IMR-90 (cell line): ENCODE results near the gene OR5A2. TPM values are rescaled to one million over a fixed set of nuclear protein-coding genes. Genes with fewer than 3 reads are reported as not detected.

Experiments used
- ATAC-seq: fragments of 200-7000 bp; cut with Tn5 transposase; 2 replicates; pipeline ENCODE4 v1.9.1; 2020; ENCODE audit warnings: low read depth, mild to moderate bottlenecking, moderate library complexity
- BruUV-seq: library from RNA; stranded (reverse); fragments of 400-500 nt; replicated peaks from 2 replicates; lab custom pipeline; 2021; lab: Mats Ljungman, UMichigan
- CTCF ChIA-PET: fragments of 300-600 bp; formaldehyde crosslinking; extraction: SDS; loops from one replicate; lab custom pipeline; 2021; ENCODE audit warnings: antibody characterized with exemption; lab: Yijun Ruan, JAX
- POLR2A ChIA-PET: fragments of 300-600 bp; sonication (Branson Sonifier 250); formaldehyde crosslinking; loops from one replicate; lab custom pipeline; 2022; ENCODE audit warnings: antibody characterized with exemption; ENCODE audit not compliant: unreplicated experiment; lab: Charles Lee
- DNase-seq: peaks from one replicate; pipeline ENCODE4 v3.0.0; 2013
- H2AFZ ChIP-seq: replicated peaks from 2 replicates; pipeline ENCODE3; 2013; ENCODE audit warnings: low read length, mild to moderate bottlenecking; ENCODE audit not compliant: poor library complexity
- H2AK5ac ChIP-seq: 2 replicates; pipeline ENCODE4 v1.6.1; 2013; ENCODE audit warnings: low read depth, low read length, inconsistent platforms
- H2AK9ac ChIP-seq: replicated peaks from 2 replicates; pipeline ENCODE3; 2013; ENCODE audit warnings: mild to moderate bottlenecking, low read depth, low read length, moderate library complexity; ENCODE audit not compliant: poor library complexity
- H2BK120ac ChIP-seq: 2 replicates; pipeline ENCODE4 v1.6.1; 2013; ENCODE audit warnings: low read depth, low read length, inconsistent platforms
- H2BK15ac ChIP-seq: 3 replicates; pipeline ENCODE4 v1.6.1; 2013; ENCODE audit warnings: low read depth, low read length, inconsistent platforms
- H2BK20ac ChIP-seq: 2 replicates; pipeline ENCODE4 v1.6.1; 2013; ENCODE audit warnings: low read depth, mild to moderate bottlenecking, inconsistent platforms, low read length, moderate library complexity
- H2BK5ac ChIP-seq: 2 replicates; pipeline ENCODE4 v1.6.1; 2013; ENCODE audit warnings: mild to moderate bottlenecking, low read depth, low read length, inconsistent platforms; ENCODE audit not compliant: poor library complexity, severe bottlenecking
- H3K14ac ChIP-seq: replicated peaks from 2 replicates; pipeline ENCODE4 v1.6.1; 2013; ENCODE audit warnings: low read depth, low read length, inconsistent platforms
- H3K18ac ChIP-seq: 2 replicates; pipeline ENCODE4 v1.6.1; 2013; ENCODE audit warnings: low read depth, low read length, control low read depth
- H3K23ac ChIP-seq: 2 replicates; pipeline ENCODE4 v1.6.1; 2013; ENCODE audit warnings: low read depth, low read length, inconsistent platforms
- H3K27ac ChIP-seq: 2 replicates; pipeline ENCODE4 v1.5.1; 2013; ENCODE audit warnings: mild to moderate bottlenecking, control low read depth, low read length; ENCODE audit not compliant: insufficient read depth
- H3K27me3 ChIP-seq: 2 replicates; pipeline ENCODE4 v1.6.1; 2013; ENCODE audit warnings: low read length; ENCODE audit not compliant: control insufficient read depth, insufficient read depth
- H3K36me3 ChIP-seq: 2 replicates; pipeline ENCODE4 v1.6.1; 2013; ENCODE audit warnings: low read length, mixed read lengths; ENCODE audit not compliant: control insufficient read depth, insufficient read depth
- H3K4ac ChIP-seq: 2 replicates; pipeline ENCODE4 v1.6.1; 2013; ENCODE audit warnings: low read depth, low read length, inconsistent platforms
- H3K4me1 ChIP-seq: 2 replicates; pipeline ENCODE4 v1.6.1; 2013; ENCODE audit warnings: low read length, mixed read lengths; ENCODE audit not compliant: control insufficient read depth, insufficient read depth
- H3K4me2 ChIP-seq: 2 replicates; pipeline ENCODE4 v1.6.1; 2013; ENCODE audit warnings: low read depth, mild to moderate bottlenecking, control low read depth, low read length, moderate library complexity
- H3K4me3 ChIP-seq: 2 replicates; pipeline ENCODE4 v1.5.1; 2013; ENCODE audit warnings: low read depth, mild to moderate bottlenecking, control low read depth, low read length, moderate library complexity; ENCODE audit not compliant: insufficient read depth
- H3K56ac ChIP-seq: 2 replicates; pipeline ENCODE4 v1.6.1; 2013; ENCODE audit warnings: low read length, inconsistent platforms; ENCODE audit not compliant: insufficient read depth; ENCODE audit errors: extremely low read depth
- H3K79me1 ChIP-seq, 2 experiments: 2 replicates each; pipeline ENCODE4 v1.6.1; 2013; ENCODE audit warnings: low read length in 2 of 2, inconsistent platforms in 1 of 2, low read depth in 1 of 2
- H3K9ac ChIP-seq: 2 replicates; pipeline ENCODE4 v1.6.1; 2013; ENCODE audit warnings: low read depth, low read length, control low read depth
- H3K9me1 ChIP-seq: 2 replicates; pipeline ENCODE4 v1.6.1; 2013; ENCODE audit warnings: low read length, inconsistent platforms; ENCODE audit not compliant: insufficient read depth
- H3K9me3 ChIP-seq: 2 replicates; pipeline ENCODE4 v1.6.1; 2013; ENCODE audit warnings: low read length; ENCODE audit not compliant: control insufficient read depth, insufficient read depth
- H4K20me1 ChIP-seq: 2 replicates; pipeline ENCODE4 v1.6.1; 2013; ENCODE audit warnings: low read length, inconsistent platforms; ENCODE audit not compliant: insufficient read depth
- H4K5ac ChIP-seq: 2 replicates; pipeline ENCODE4 v1.6.1; 2013; ENCODE audit warnings: mild to moderate bottlenecking, low read depth, low read length, control low read depth
- H4K8ac ChIP-seq, 2 experiments: 2 replicates each; pipeline ENCODE4 v1.6.1; 2013; ENCODE audit warnings: low read depth in 2 of 2, low read length in 2 of 2, control low read depth in 1 of 2, inconsistent platforms in 1 of 2
- H4K91ac ChIP-seq: 2 replicates; pipeline ENCODE4 v1.6.1; 2013; ENCODE audit warnings: low read depth, low read length, inconsistent platforms; ENCODE audit not compliant: insufficient read depth
- BHLHE40 ChIP-seq: fragments of 150-350 bp; IDR thresholded peaks from 2 replicates; pipeline ENCODE4 v1.6.1; 2016; ENCODE audit warnings: mild to moderate bottlenecking, low read depth, low read length
- CHD1 ChIP-seq: IDR thresholded peaks from 2 replicates; pipeline ENCODE4 v1.6.1; 2012; ENCODE audit warnings: low read depth, low read length, improper control_type of control experiment
- FOS ChIP-seq: fragments of 150-350 bp; IDR thresholded peaks from 2 replicates; pipeline ENCODE4 v1.6.1; 2016; ENCODE audit warnings: low read depth, low read length
- MXI1 ChIP-seq: IDR thresholded peaks from 2 replicates; pipeline ENCODE4 v1.6.1; 2012; ENCODE audit warnings: low read depth, mild to moderate bottlenecking, low read length, moderate library complexity, borderline replicate concordance
- NFE2L2 ChIP-seq: fragments of 150-350 bp; IDR thresholded peaks from 2 replicates; pipeline ENCODE4 v1.6.1; 2016; ENCODE audit warnings: low read depth, mild to moderate bottlenecking, low read length
- POLR2A ChIP-seq: IDR thresholded peaks from 2 replicates; pipeline ENCODE4 v1.6.1; 2012; ENCODE audit warnings: mild to moderate bottlenecking, low read depth, low read length
- RAD21 ChIP-seq: IDR thresholded peaks from 2 replicates; pipeline ENCODE4 v1.6.1; 2012; ENCODE audit warnings: low read length, improper control_type of control experiment
- RCOR1 ChIP-seq: IDR thresholded peaks from 2 replicates; pipeline ENCODE4 v1.6.1; 2012; ENCODE audit warnings: mild to moderate bottlenecking, low read length, improper control_type of control experiment; ENCODE audit not compliant: insufficient replicate concordance
- RFX5 ChIP-seq: IDR thresholded peaks from 2 replicates; pipeline ENCODE4 v1.8.0; 2012; ENCODE audit warnings: low read depth, mild to moderate bottlenecking, low read length, moderate library complexity
- SMC3 ChIP-seq: fragments of 150-350 bp; IDR thresholded peaks from 2 replicates; pipeline ENCODE4 v1.6.1; 2016; ENCODE audit warnings: low read depth, mild to moderate bottlenecking, antibody characterized with exemption, low read length, moderate library complexity
- WGBS, 2 experiments: methylation state at CpG; one replicate each; pipeline versions ENCODE4 v1.1.5 to v1.1.7; 2013; ENCODE audit warnings: missing lambda C conversion rate in 2 of 2; ENCODE audit not compliant: insufficient read length in 1 of 2; ENCODE audit errors: extremely low coverage in 2 of 2; 5-methylcytosine and 5-hydroxymethylcytosine counted together
- dilution Hi-C: fragments of 300-500 bp; cut with HindIII; formaldehyde crosslinking; loops from one replicate; pipeline ENCODE4 v1.14.3; 2018; ENCODE audit warnings: low sequenced_read_pairs; ENCODE audit not compliant: unreplicated experiment
- in situ Hi-C: fragments of 300-500 bp; cut with MboI; formaldehyde crosslinking; loops from 3 replicates; pipeline ENCODE4 v1.14.3; 2019; ENCODE audit warnings: low sequenced_read_pairs, inconsistent platforms, mixed read lengths
- intact Hi-C: fragments of 100-400 bp; cut with micrococcal nuclease; formaldehyde crosslinking; loops from 2 replicates; pipeline ENCODE4 v1.10.0; 2022
- polyA plus RNA-seq, 3 experiments: library from polyadenylated mRNA; depleted of rRNA; stranded (reverse); fragments of >200 nt; gene quantifications; 2 replicates each; pipeline ENCODE4 v1.2.3, GENCODE V29; 2012; ENCODE audit warnings: low replicate concordance in 1 of 3
- total RNA-seq: library from RNA; depleted of rRNA; stranded (reverse); fragments of >200 nt; gene quantifications from 2 replicates; pipeline ENCODE4 v1.2.3, GENCODE V29; 2012
- TF ChIP-seq, protein P1 (sequence below): fragments of 150-350 bp; IDR thresholded peaks from 2 replicates; pipeline ENCODE4 v1.6.1; 2017; ENCODE audit warnings: mild to moderate bottlenecking, antibody characterized with exemption, low read length, low read depth
- TF ChIP-seq, protein P2 (sequence below): conservative IDR thresholded peaks from 2 replicates; pipeline ENCODE4 v1.5.1; 2012; ENCODE audit warnings: mild to moderate bottlenecking, low read depth, low read length, improper control_type of control experiment
- TF ChIP-seq, protein P3 (sequence below): fragments of 150-350 bp; IDR thresholded peaks from 2 replicates; pipeline ENCODE4 v1.6.1; 2016; ENCODE audit warnings: low read depth, mild to moderate bottlenecking, low read length, moderate library complexity, borderline replicate concordance

Gene OR5A2
- total and polyA plus RNA-seq, 2 of the 4 experiments (the other 2 are of a cell fraction) = not detected

GRCh38 chr11:59417023-59417422 lies 9.2 kb downstream of the OR5A2 start:
- Histone ChIP-seq H3K4me3 (no peak overlapping the region), H3K9me1 (no peaks in the 10 kb centered on the region; the same call in 1 of the 2 replicates), H3K27me3 (0 out of 2 replicates have a peak, but pooled peaks cover under 1% of the 10 kb centered on the region), H2AK9ac (no peak overlapping the region), H4K91ac (no peak overlapping the region), H3K4me1 (no peaks in the 10 kb centered on the region), H2BK120ac (no peak overlapping the region), H3K56ac (no peak overlapping the region), H4K5ac (no peak overlapping the region), H4K20me1 (no peaks in the 10 kb centered on the region), H3K9ac (no peak overlapping the region), H3K9me3 (no peaks in the 10 kb centered on the region), H3K79me1 (no peaks in the 10 kb centered on the region), H4K8ac (no peak overlapping the region), H2BK5ac (no peak overlapping the region), H2BK15ac (no peak overlapping the region), H2AFZ (no peak overlapping the region), H2AK5ac (no peak overlapping the region), H3K36me3 (no peaks in the 10 kb centered on the region), H3K4ac (no peak overlapping the region), H2BK20ac (no peak overlapping the region), H3K18ac (no peak overlapping the region), H3K23ac (no peak overlapping the region), H3K14ac (no peak overlapping the region), H3K4me2 (no peak overlapping the region), H3K27ac (no peak overlapping the region)
- intact Hi-C loops = no loop called here
- DNase-seq (no peak), ATAC-seq (no peak)
- no TSS peak for BruUV-seq
- WGBS, 2 experiments = no CpG with 5 or more reads among the region's 5 CpGs
- CTCF ChIA-PET = no interaction called here
- dilution Hi-C loops = no loop called here
- TF ChIP-seq NFE2L2 = no peak
- no peak for TF ChIP-seq BHLHE40
- no peak for TF ChIP-seq RCOR1
- no peak for TF ChIP-seq MXI1
- no peak for TF ChIP-seq CHD1
- TF ChIP-seq, protein P1, sequence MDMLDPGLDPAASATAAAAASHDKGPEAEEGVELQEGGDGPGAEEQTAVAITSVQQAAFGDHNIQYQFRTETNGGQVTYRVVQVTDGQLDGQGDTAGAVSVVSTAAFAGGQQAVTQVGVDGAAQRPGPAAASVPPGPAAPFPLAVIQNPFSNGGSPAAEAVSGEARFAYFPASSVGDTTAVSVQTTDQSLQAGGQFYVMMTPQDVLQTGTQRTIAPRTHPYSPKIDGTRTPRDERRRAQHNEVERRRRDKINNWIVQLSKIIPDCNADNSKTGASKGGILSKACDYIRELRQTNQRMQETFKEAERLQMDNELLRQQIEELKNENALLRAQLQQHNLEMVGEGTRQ = no peak
- TF ChIP-seq, protein P2, sequence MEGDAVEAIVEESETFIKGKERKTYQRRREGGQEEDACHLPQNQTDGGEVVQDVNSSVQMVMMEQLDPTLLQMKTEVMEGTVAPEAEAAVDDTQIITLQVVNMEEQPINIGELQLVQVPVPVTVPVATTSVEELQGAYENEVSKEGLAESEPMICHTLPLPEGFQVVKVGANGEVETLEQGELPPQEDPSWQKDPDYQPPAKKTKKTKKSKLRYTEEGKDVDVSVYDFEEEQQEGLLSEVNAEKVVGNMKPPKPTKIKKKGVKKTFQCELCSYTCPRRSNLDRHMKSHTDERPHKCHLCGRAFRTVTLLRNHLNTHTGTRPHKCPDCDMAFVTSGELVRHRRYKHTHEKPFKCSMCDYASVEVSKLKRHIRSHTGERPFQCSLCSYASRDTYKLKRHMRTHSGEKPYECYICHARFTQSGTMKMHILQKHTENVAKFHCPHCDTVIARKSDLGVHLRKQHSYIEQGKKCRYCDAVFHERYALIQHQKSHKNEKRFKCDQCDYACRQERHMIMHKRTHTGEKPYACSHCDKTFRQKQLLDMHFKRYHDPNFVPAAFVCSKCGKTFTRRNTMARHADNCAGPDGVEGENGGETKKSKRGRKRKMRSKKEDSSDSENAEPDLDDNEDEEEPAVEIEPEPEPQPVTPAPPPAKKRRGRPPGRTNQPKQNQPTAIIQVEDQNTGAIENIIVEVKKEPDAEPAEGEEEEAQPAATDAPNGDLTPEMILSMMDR = no peak
- TF ChIP-seq SMC3 = no peak
- TF ChIP-seq RFX5 = no peak
- no peak for TF ChIP-seq FOS
- TF ChIP-seq, protein P3, sequence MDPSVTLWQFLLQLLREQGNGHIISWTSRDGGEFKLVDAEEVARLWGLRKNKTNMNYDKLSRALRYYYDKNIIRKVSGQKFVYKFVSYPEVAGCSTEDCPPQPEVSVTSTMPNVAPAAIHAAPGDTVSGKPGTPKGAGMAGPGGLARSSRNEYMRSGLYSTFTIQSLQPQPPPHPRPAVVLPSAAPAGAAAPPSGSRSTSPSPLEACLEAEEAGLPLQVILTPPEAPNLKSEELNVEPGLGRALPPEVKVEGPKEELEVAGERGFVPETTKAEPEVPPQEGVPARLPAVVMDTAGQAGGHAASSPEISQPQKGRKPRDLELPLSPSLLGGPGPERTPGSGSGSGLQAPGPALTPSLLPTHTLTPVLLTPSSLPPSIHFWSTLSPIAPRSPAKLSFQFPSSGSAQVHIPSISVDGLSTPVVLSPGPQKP = no peak
- TF ChIP-seq RAD21 = no peak
- TF ChIP-seq POLR2A = no peak
- POLR2A ChIA-PET = no interaction called here
- in situ Hi-C loops = no loop called here
